T-helper 1 cell treated with Interleukin-12 subunit alpha and Interleukin-12 subunit beta and Interleukin-4 antibody, amounts not matched to agents 30 μg/mL and 1 μg/mL, for 36 hours (primary cell): ENCODE results near the gene NFATC1.

Experiments used
- H3K27ac Mint-ChIP-seq: one replicate; pipeline ENCODE4 v1.8.0; 2021; ENCODE audit warnings: mild to moderate bottlenecking, mixed read lengths
- H3K27me3 Mint-ChIP-seq: one replicate; pipeline ENCODE4 v1.8.0; 2021; ENCODE audit warnings: low read depth, mixed read lengths
- H3K36me3 Mint-ChIP-seq: one replicate; pipeline ENCODE4 v1.8.0; 2021; ENCODE audit warnings: low read depth, mixed read lengths
- H3K4me1 Mint-ChIP-seq: one replicate; pipeline ENCODE4 v1.8.0; 2021; ENCODE audit warnings: low read depth, mixed read lengths
- H3K4me3 Mint-ChIP-seq: one replicate; pipeline ENCODE4 v1.8.0; 2021; ENCODE audit warnings: mild to moderate bottlenecking, moderate library complexity, mixed read lengths
- H3K9me3 Mint-ChIP-seq: one replicate; pipeline ENCODE4 v1.8.0; 2021; ENCODE audit warnings: mixed read lengths

Gene NFATC1

DNA sequence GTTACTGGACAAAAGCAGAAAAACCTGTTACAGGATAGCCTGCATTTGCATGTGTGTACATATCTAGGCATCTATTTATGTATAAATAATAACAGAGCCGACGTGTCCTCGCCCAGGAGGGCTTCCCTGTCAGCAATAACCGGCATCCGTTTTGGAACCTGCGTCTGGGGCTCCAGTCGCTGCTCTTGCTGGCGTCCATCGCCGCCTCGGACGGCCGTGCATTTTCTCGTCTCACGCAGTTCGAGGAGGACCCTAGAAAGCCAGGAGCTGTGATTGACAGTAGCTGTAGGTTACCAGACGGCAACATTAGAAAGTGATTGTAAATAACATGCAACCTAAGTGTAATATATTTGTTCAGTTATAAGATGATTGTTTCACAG is 132.6 kb downstream of the NFATC1 start:
- H3K36me3 Mint-ChIP-seq, result peaks cover 17% of the 10 kb centered on the region
- peaks cover 15% of the 10 kb centered on the region for H3K4me1 Mint-ChIP-seq
- no peaks in the 10 kb centered on the region for H3K9me3 Mint-ChIP-seq
- H3K27ac Mint-ChIP-seq, result no peak overlapping the region
- H3K4me3 Mint-ChIP-seq, result no peak overlapping the region
- H3K27me3 Mint-ChIP-seq, result no peaks in the 10 kb centered on the region

- Mint-ChIP-seq H3K9me3 (no peaks in the 10 kb centered on the region), H3K4me1 (peaks cover 9% of the 10 kb centered on the region), H3K4me3 (no peak overlapping the region), H3K27me3 (no peaks in the 10 kb centered on the region), H3K36me3 (peaks cover 16% of the 10 kb centered on the region), H3K27ac (no peak overlapping the region)
Observed at GRCh38 chr18:79528846-79529245, 133.1 kb downstream of the NFATC1 start.

GRCh38 chr18:79529296-79529695 is 133.6 kb downstream of the NFATC1 start:
- peaks cover 8% of the 10 kb centered on the region for H3K4me1 Mint-ChIP-seq
- no peaks in the 10 kb centered on the region for H3K9me3 Mint-ChIP-seq
- H3K27ac Mint-ChIP-seq, result no peak overlapping the region
- H3K36me3 Mint-ChIP-seq, result peaks cover 16% of the 10 kb centered on the region
- H3K27me3 Mint-ChIP-seq, result no peaks in the 10 kb centered on the region
- H3K4me3 Mint-ChIP-seq, result no peak overlapping the region

DNA sequence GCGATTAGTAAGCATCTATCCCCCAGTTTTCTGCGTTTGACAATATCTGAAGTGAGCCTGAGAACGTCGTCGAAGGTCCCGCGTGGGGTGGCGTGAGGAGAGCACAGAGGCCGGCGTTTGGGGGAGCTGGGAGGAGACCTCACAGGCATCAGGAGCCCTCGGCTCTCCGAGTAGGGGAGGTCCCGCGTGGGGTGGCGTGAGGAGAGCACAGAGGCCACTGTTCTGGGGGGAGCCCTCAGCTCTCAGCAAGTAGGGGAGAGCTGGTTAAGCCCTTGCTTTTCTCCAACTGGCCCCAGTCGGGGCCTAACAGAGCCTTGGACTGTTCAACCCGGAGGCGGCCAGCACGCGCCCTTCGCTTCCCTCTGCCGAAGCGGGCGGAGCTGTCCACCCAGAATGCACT is 134.3 kb downstream of the NFATC1 start:
- Mint-ChIP-seq H3K36me3 (peaks cover 13% of the 10 kb centered on the region), H3K4me3 (no peak overlapping the region), H3K27ac (no peak overlapping the region), H3K9me3 (no peaks in the 10 kb centered on the region), H3K27me3 (no peaks in the 10 kb centered on the region), H3K4me1 (peaks cover 6% of the 10 kb centered on the region)

DNA sequence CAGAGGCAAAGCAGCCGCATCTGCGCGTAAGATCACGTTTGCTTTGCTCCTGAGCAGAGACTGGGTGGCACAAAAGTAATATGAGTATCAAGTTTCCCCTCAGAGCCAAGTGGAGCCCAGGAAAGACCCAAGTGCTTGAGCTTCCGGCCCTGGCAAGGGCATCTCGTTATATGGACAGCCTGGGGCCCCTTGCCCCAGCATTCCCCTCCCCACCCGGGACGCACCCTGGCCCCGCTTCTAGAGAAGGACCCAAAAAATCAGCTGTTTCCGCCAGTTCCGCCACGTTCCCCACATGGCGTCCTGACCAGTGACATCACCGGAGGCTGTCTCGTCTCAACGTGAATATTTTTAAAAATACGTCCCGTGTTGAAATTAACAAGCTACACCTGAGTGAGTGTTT is 135.1 kb downstream of the NFATC1 start:
- peaks cover 3% of the 10 kb centered on the region for H3K4me1 Mint-ChIP-seq
- no peak overlapping the region for H3K4me3 Mint-ChIP-seq
- H3K9me3 Mint-ChIP-seq, result no peaks in the 10 kb centered on the region
- peaks cover 11% of the 10 kb centered on the region for H3K36me3 Mint-ChIP-seq
- H3K27ac Mint-ChIP-seq, result no peak overlapping the region
- H3K27me3 Mint-ChIP-seq, result no peaks in the 10 kb centered on the region

GRCh38 chr18:79531386-79531785 is 135.7 kb downstream of the NFATC1 start:
- Mint-ChIP-seq H3K4me3 (no peak overlapping the region), H3K27ac (no peak overlapping the region), H3K27me3 (no peaks in the 10 kb centered on the region), H3K9me3 (no peaks in the 10 kb centered on the region), H3K36me3 (peaks cover 11% of the 10 kb centered on the region), H3K4me1 (peaks cover 3% of the 10 kb centered on the region)

DNA sequence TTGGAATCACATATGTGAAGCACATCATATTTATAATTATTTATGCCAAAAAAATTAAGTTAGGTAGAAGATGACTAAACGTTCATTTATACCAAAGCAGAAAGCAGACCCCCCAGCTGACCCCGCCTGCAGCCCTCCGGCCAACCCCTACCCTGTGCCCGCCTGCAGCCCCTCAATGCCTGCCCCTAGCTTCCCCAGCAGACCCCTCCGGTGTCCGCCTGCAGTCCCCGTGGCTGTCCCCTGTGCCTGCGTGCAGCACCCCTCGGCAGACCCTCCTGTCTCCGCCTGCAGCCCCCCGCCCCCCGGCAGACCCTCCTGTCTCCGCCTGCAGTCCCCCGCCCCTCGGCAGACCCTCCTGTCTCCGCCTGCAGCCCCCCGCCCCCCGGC is 136.2 kb downstream of the NFATC1 start:
- peaks cover 3% of the 10 kb centered on the region for H3K4me1 Mint-ChIP-seq
- no peak overlapping the region for H3K27ac Mint-ChIP-seq
- H3K36me3 Mint-ChIP-seq, result peaks cover 11% of the 10 kb centered on the region
- H3K9me3 Mint-ChIP-seq, result no peaks in the 10 kb centered on the region
- no peaks in the 10 kb centered on the region for H3K27me3 Mint-ChIP-seq
- no peak overlapping the region for H3K4me3 Mint-ChIP-seq

GRCh38 chr18:79532313-79533007 is 136.7 kb downstream of the NFATC1 start:
- no peaks in the 10 kb centered on the region for H3K27me3 Mint-ChIP-seq
- H3K27ac Mint-ChIP-seq, result no peak overlapping the region
- peaks cover 10% of the 10 kb centered on the region for H3K36me3 Mint-ChIP-seq
- H3K9me3 Mint-ChIP-seq, result no peaks in the 10 kb centered on the region
- peaks cover 3% of the 10 kb centered on the region for H3K4me1 Mint-ChIP-seq
- H3K4me3 Mint-ChIP-seq, result no peak overlapping the region

- H3K27ac Mint-ChIP-seq, result no peak overlapping the region
- no peaks in the 10 kb centered on the region for H3K27me3 Mint-ChIP-seq
- no peaks in the 10 kb centered on the region for H3K9me3 Mint-ChIP-seq
- no peak overlapping the region for H3K4me3 Mint-ChIP-seq
- peaks cover 3% of the 10 kb centered on the region for H3K4me1 Mint-ChIP-seq
- peaks cover 5% of the 10 kb centered on the region for H3K36me3 Mint-ChIP-seq
Observed at GRCh38 chr18:79533146-79533545, 137.4 kb downstream of the NFATC1 start.

- H3K9me3 Mint-ChIP-seq, result no peaks in the 10 kb centered on the region
- H3K27me3 Mint-ChIP-seq, result no peaks in the 10 kb centered on the region
- no peak overlapping the region for H3K27ac Mint-ChIP-seq
- H3K36me3 Mint-ChIP-seq, result peaks cover 3% of the 10 kb centered on the region
- no peak overlapping the region for H3K4me3 Mint-ChIP-seq
- H3K4me1 Mint-ChIP-seq, result peaks cover 3% of the 10 kb centered on the region
Observed at GRCh38 chr18:79533591-79533990, 137.9 kb downstream of the NFATC1 start.

DNA sequence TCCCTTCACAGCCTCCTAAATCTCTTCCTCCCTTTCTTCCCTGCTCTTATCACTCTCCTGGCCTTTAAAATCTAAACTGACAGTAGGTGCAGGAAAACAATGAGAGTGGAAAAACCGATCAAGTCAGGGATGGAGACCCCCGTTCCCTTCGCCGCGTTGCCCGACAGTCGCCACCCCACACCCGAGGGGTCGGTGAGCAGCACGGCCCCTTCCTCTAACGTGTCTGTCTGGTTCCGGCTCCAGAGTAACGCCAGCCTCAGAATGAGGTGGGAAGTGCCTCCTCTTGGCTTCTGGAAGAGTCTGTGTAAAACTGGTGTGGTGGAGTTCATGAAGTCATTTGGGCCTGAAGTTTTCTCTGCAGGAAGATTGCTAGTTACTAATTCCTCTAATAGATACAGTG is 138.6 kb downstream of the NFATC1 start:
- no peak overlapping the region for H3K4me3 Mint-ChIP-seq
- no peaks in the 10 kb centered on the region for H3K9me3 Mint-ChIP-seq
- H3K27me3 Mint-ChIP-seq, result no peaks in the 10 kb centered on the region
- no peaks in the 10 kb centered on the region for H3K36me3 Mint-ChIP-seq
- H3K4me1 Mint-ChIP-seq, result no peaks in the 10 kb centered on the region
- H3K27ac Mint-ChIP-seq, result no peak overlapping the region

DNA sequence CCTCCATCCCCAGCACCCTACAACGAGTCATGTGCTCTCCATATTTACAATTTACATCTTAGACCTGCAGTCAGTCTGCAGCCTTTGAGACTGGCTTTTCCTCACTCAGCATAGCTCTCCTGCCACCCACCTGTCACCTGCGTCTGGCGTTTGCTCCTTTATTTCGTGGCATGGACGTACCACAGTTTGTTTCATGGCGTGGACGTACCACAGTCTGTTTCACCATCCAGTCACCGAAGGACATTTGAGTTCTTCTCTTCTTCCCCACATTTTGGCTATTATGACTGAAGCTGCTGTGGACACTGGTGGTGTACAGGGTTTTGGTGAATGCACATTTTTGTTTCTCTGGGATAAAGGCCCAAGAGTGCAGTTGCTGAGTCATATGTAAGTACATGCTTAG is 142.0 kb downstream of the NFATC1 start:
- H3K4me3 Mint-ChIP-seq, result no peak overlapping the region
- H3K27me3 Mint-ChIP-seq, result no peaks in the 10 kb centered on the region
- H3K36me3 Mint-ChIP-seq, result no peaks in the 10 kb centered on the region
- H3K9me3 Mint-ChIP-seq, result peaks cover 7% of the 10 kb centered on the region
- H3K4me1 Mint-ChIP-seq, result no peaks in the 10 kb centered on the region
- H3K27ac Mint-ChIP-seq, result no peak overlapping the region

GRCh38 chr18:79538635-79539034 is 142.9 kb downstream of the NFATC1 start:
- no peaks in the 10 kb centered on the region for H3K4me1 Mint-ChIP-seq
- H3K27me3 Mint-ChIP-seq, result no peaks in the 10 kb centered on the region
- no peak overlapping the region for H3K27ac Mint-ChIP-seq
- H3K36me3 Mint-ChIP-seq, result no peaks in the 10 kb centered on the region
- H3K9me3 Mint-ChIP-seq, result peaks cover 7% of the 10 kb centered on the region
- no peak overlapping the region for H3K4me3 Mint-ChIP-seq

DNA sequence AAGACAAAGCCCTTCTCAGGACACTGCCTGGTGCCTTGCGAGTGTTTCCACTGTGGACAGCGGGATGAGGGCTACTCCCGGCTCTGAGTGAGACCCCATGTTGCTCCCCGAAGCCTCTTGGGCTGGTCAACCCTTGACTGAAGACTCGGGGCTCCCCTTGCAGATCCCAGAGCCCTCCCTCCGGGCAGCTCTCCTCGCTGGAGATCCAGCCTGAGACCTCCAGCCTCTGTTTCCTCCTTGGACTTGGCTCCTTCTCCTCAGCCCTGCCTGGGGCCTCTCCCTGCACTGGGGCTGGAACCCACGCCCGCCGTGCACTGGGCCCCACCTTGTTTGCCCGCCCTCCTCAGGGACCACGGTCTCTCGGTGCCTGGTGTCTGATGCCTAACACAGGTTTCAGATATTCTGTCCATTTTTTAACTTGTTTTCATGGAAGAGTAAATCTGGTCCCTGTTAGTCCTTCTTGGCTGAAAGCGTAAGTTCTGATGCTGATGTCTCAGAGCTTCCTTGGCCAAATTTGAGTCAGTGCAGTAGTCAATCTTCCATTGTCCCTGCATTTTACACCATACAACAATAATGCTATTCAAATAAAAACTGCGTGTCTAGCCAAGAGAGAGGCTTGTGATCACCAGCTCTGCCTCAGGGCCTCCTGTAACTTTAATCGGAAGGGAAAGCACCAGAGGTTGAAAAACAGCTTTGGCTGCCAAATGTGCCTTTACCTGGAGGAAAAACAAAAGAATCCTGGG is 144.6 kb downstream of the NFATC1 start:
- Mint-ChIP-seq H3K36me3 (no peaks in the 10 kb centered on the region), H3K27ac (no peak overlapping the region), H3K4me1 (no peaks in the 10 kb centered on the region)

GRCh38 chr18:79540904-79541282 is 145.2 kb downstream of the NFATC1 start:
- no peak overlapping the region for H3K4me3 Mint-ChIP-seq

More for the DNA sequence above, 144.6 kb downstream of the NFATC1 start:
- H3K27me3 Mint-ChIP-seq, result no peaks in the 10 kb centered on the region
- no peak overlapping the region for H3K4me3 Mint-ChIP-seq
- peaks cover 7% of the 10 kb centered on the region for H3K9me3 Mint-ChIP-seq

More at GRCh38 chr18:79540904-79541282, 145.2 kb downstream of the NFATC1 start:
- Mint-ChIP-seq H3K27me3 (no peaks in the 10 kb centered on the region), H3K9me3 (peaks cover 7% of the 10 kb centered on the region), H3K27ac (no peak overlapping the region), H3K4me1 (no peaks in the 10 kb centered on the region), H3K36me3 (no peaks in the 10 kb centered on the region)
